Measurements from ENCODE around the gene MRPS25.

DNA sequence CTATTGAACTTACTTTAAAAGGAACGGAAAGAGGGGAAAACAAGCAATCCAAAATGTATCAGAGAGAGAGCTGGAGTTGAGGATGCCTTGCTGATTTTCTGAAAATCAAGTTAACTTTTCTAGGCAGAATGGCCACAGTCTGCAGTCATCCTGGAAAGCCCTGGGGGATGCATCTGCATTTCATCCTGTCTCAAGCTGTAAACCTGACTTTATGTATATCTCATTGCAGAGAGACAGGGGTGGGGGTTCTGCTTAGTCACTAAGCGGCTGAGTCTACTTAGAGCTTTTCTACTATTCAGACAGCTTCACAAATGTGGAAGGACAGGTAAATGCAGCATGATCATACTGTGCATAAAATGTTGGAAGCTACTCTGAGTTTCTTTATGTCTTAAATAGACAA lies 41.4 kb downstream of the MRPS25 start:
- no peak for TF ChIP-seq CTCF (IDR thresholded peaks at IDR 0.05; ENCODE audit: borderline replicate concordance, extremely low read depth, low read length, poor library complexity, severe bottlenecking)
- no peak for TF ChIP-seq EZH2 (IDR thresholded peaks at IDR 0.05; ENCODE audit: borderline replicate concordance, low read depth, low read length, severe bottlenecking)
